ENCODE results near the gene KAT7. TPM values are rescaled to one million over a fixed set of nuclear protein-coding genes. Genes with fewer than 3 reads are reported as not detected.

Gene KAT7
- total RNA-seq, 1 experiment from 2014 or later, result 79.5 TPM

DNA sequence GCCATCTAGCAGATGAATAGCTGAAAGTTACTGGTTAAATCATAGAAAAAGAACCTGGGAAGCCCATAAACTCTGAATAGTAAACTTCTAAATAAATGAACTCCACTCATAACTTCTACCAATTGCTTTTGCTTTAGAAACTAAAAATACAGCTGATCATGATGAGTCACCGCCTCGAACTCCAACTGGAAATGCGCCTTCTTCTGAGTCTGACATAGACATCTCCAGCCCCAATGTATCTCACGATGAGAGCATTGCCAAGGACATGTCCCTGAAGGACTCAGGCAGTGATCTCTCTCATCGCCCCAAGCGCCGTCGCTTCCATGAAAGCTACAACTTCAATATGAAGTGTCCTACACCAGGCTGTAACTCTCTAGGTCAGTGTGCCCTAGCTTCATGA is 9.7 kb downstream of the KAT7 start:
- ATAC-seq (no peak), DNase-seq (ENCODE audit: low read depth, low spot score) (no peak)
- no peaks in the 10 kb centered on the region for H3K4me1 ChIP-seq (ENCODE audit: control insufficient read depth in 1 of 2, insufficient read depth in 2 of 2, low read length in 2 of 2)
- H3K4me2 ChIP-seq (ENCODE audit: low read length), result no peak overlapping the region
- no TSS peak for BruUV-seq (replicated peaks)
- no peaks in the 10 kb centered on the region for H4K20me1 ChIP-seq (ENCODE audit: insufficient read depth)
- ChIA-PET CTCF (no interaction called here), RAD21 (ENCODE audit: low non-redundant PET in 1 of 2, low total read pairs in 2 of 2, uncharacterized antibody in 2 of 2, unreplicated experiment in 2 of 2) (interaction anchor here in 1 of 2 experiments (1.3 kb wide), 1 partner anchor 200 kb away, joined by 3 read pairs; no protein-coding TSS in a partner anchor), POLR2A (interaction anchor here (2.4 kb wide), 1 partner anchor 10 kb away, joined by 7 read pairs; the partner anchor contains the start of gene KAT7)
- TF ChIP-seq, protein P1, sequence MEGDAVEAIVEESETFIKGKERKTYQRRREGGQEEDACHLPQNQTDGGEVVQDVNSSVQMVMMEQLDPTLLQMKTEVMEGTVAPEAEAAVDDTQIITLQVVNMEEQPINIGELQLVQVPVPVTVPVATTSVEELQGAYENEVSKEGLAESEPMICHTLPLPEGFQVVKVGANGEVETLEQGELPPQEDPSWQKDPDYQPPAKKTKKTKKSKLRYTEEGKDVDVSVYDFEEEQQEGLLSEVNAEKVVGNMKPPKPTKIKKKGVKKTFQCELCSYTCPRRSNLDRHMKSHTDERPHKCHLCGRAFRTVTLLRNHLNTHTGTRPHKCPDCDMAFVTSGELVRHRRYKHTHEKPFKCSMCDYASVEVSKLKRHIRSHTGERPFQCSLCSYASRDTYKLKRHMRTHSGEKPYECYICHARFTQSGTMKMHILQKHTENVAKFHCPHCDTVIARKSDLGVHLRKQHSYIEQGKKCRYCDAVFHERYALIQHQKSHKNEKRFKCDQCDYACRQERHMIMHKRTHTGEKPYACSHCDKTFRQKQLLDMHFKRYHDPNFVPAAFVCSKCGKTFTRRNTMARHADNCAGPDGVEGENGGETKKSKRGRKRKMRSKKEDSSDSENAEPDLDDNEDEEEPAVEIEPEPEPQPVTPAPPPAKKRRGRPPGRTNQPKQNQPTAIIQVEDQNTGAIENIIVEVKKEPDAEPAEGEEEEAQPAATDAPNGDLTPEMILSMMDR (IDR thresholded peaks at IDR 0.05 in 2 of 3, conservative IDR thresholded peaks at IDR 0.05 in 1 of 3; ENCODE audit: borderline replicate concordance in 1 of 3, insufficient read depth in 1 of 3, low read depth in 2 of 3, low read length in 2 of 3), result no peak
- no peak overlapping the region for H2AFZ ChIP-seq (ENCODE audit: low read depth, low read length, poor library complexity, severe bottlenecking)
- no peak overlapping the region for H3K9ac ChIP-seq (ENCODE audit: low read length)
- no peak overlapping the region for H3K4me3 ChIP-seq (replicated peaks in 1 of 2; ENCODE audit: low read depth in 1 of 2, low read length in 2 of 2)
- no peaks in the 10 kb centered on the region for H3K9me2 ChIP-seq (ENCODE audit: insufficient read depth)
- intact Hi-C loops (cut with micrococcal nuclease), result no loop called here
- H3K36me3 ChIP-seq (ENCODE audit: control insufficient read depth in 1 of 2, insufficient read depth in 2 of 2, low read length in 2 of 2), result peaks cover 53 to 59% of the 10 kb centered on the region in 2 experiments
- H3K79me2 ChIP-seq (ENCODE audit: insufficient read depth, low read length), result peaks cover 85% of the 10 kb centered on the region
- no peak overlapping the region for H3K27ac ChIP-seq (ENCODE audit: low read depth, low read length)
- no peaks in the 10 kb centered on the region for H3K9me3 ChIP-seq (ENCODE audit: control insufficient read depth in 1 of 2, insufficient read depth in 1 of 2, low read depth in 1 of 2, low read length in 2 of 2)
- H3K27me3 ChIP-seq (ENCODE audit: insufficient read depth, low read length), result no peaks in the 10 kb centered on the region

- CTCF ChIA-PET, result no interaction called here
- no peaks in the 10 kb centered on the region for H3K9me2 ChIP-seq (ENCODE audit: insufficient read depth)
- intact Hi-C loops (cut with micrococcal nuclease), result no loop called here
- H3K9me3 ChIP-seq (ENCODE audit: control insufficient read depth in 1 of 2, insufficient read depth in 1 of 2, low read depth in 1 of 2, low read length in 2 of 2), result no peaks in the 10 kb centered on the region
- H4K20me1 ChIP-seq (ENCODE audit: insufficient read depth), result no peaks in the 10 kb centered on the region
- H3K9ac ChIP-seq (ENCODE audit: low read length), result no peak overlapping the region
- peaks cover 50 to 56% of the 10 kb centered on the region in 2 experiments for H3K36me3 ChIP-seq (ENCODE audit: control insufficient read depth in 1 of 2, insufficient read depth in 2 of 2, low read length in 2 of 2)
- no peak overlapping the region for H3K4me2 ChIP-seq (ENCODE audit: low read length)
- DNase-seq (ENCODE audit: low read depth, low spot score) (no peak), ATAC-seq (no peak)
- H3K79me2 ChIP-seq (ENCODE audit: insufficient read depth, low read length), result peaks cover 83% of the 10 kb centered on the region
- H3K4me1 ChIP-seq (ENCODE audit: control insufficient read depth in 1 of 2, insufficient read depth in 2 of 2, low read length in 2 of 2), result no peaks in the 10 kb centered on the region
- no TSS peak for BruUV-seq (replicated peaks)
- H3K27me3 ChIP-seq (ENCODE audit: insufficient read depth, low read length), result no peaks in the 10 kb centered on the region
- POLR2A ChIA-PET, result interaction anchor here (2.4 kb wide), 1 partner anchor 11 kb away, joined by 7 read pairs; the partner anchor contains the start of gene KAT7
- no peak overlapping the region for H3K27ac ChIP-seq (ENCODE audit: low read depth, low read length)
- RAD21 ChIA-PET (ENCODE audit: low non-redundant PET in 1 of 2, low total read pairs in 2 of 2, uncharacterized antibody in 2 of 2, unreplicated experiment in 2 of 2), result interaction anchor here in 1 of 2 experiments (1.3 kb wide), 1 partner anchor 199 kb away, joined by 3 read pairs; no protein-coding TSS in a partner anchor
- H3K4me3 ChIP-seq (replicated peaks in 1 of 2; ENCODE audit: low read depth in 1 of 2, low read length in 2 of 2), result no peak overlapping the region
- no peak overlapping the region for H2AFZ ChIP-seq (ENCODE audit: low read depth, low read length, poor library complexity, severe bottlenecking)
- TF ChIP-seq EZH2phosphoT487 (IDR thresholded peaks at IDR 0.05; ENCODE audit: borderline replicate concordance) (no peak), TCF7L2 (IDR thresholded peaks at IDR 0.05; ENCODE audit: borderline replicate concordance, extremely low read depth, insufficient read depth, insufficient read length) (no peak), POLR2A (IDR thresholded peaks at IDR 0.05; ENCODE audit: borderline replicate concordance, extremely low read depth, insufficient read depth, insufficient read length) (no peak), YY1 (IDR thresholded peaks at IDR 0.05; ENCODE audit: extremely low read depth, insufficient replicate concordance, low read depth, low read length) (no peak), ZNF274 (IDR thresholded peaks at IDR 0.05; ENCODE audit: low read depth, low read length) (no peak), JUND (IDR thresholded peaks at IDR 0.05) (no peak), REST (IDR thresholded peaks at IDR 0.05; ENCODE audit: low read depth) (no peak), ELF1 (IDR thresholded peaks at IDR 0.05; ENCODE audit: borderline replicate concordance, low read depth) (no peak), SP1 (IDR thresholded peaks at IDR 0.05; ENCODE audit: low read depth) (no peak), CEBPB (IDR thresholded peaks at IDR 0.05; ENCODE audit: low read depth) (no peak)
- TF ChIP-seq, protein P1 (IDR thresholded peaks at IDR 0.05 in 2 of 3, conservative IDR thresholded peaks at IDR 0.05 in 1 of 3; ENCODE audit: borderline replicate concordance in 1 of 3, insufficient read depth in 1 of 3, low read depth in 2 of 3, low read length in 2 of 3), result no peak
These were observed 10.3 kb downstream of the KAT7 start for GRCh38 chr17:49798738-49799137.

Measured in HCT116 (cell line).